ENCODE measurements around the gene GRM1.

The GRM1 gene

GRCh38 chr6:146100776-146101175 lies 71.9 kb downstream of the GRM1 start:
- no peak for DNase-seq (ENCODE audit: low spot score)

- DNase-seq (ENCODE audit: low spot score) = no peak
These were observed 74.7 kb downstream of the GRM1 start for GRCh38 chr6:146103416-146104072.

DNA sequence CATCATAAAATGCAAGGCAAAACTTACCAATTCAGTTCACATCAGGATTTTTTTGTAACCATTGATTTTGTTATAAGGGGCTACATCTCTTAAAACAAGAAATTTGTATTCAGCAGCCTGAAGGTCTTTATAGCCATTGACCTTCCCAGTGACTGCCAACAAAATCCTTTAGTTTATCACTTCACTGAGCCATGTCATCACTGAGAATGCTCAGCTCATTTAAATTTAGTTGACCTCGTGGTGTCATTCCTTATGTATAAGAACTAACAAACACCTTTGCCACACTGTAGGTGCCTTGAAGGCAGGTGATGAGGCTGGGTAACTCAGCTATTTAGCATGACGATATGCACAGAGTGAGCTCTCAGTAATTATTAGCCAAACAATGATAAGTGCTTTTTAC lies 77.7 kb downstream of the GRM1 start:
- DNase-seq (ENCODE audit: low spot score) = no peak

DNA sequence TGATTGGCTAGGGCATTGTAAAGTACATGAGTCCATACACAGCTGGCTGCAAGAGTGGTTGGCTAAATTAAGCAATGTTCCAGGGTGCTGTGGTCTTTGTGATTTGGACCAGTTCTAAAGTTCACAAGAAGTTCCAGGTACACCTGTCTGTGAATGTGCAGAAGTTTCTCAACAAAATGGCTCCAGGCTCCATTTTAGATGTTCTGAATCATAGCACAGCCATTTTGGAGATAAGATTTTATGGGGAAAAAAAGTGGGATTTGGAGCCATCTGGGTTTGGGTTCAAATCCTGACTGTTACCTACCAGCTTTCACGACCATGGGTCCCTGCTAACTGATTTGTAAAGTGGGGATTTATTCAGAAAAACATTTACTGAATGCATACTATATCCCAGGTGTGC lies 82.1 kb downstream of the GRM1 start:
- DNase-seq (ENCODE audit: low spot score) = no peak

DNA sequence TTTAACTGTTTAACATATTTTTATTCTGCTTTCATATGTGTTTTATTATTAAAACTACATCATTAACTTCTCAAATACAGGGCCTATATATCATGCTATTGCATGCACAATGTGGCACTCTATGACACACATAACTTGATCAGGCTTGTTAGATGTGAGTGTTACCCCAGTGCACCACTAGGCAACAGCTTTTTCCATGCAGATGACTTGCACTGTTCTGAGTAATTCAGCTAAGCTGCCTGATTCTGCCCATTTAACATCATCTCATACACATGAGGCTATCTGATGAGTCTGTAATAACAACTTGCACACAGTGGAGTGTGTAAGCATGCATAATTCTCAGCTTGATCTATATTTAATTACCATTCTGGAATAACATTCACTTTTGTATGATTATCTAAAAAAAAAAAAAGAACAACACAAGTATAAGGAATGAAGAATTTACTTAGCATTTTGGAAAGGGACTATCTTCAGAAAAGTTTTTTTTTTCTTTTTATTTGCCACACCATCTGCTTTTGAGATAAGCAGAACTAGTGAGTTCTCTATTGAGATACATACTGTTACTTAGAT lies 83.1 kb downstream of the GRM1 start:
- DNase-seq (ENCODE audit: low spot score) = no peak

- no peak for DNase-seq (ENCODE audit: low spot score)
These were observed 84.3 kb downstream of the GRM1 start for GRCh38 chr6:146113084-146113623.

DNA sequence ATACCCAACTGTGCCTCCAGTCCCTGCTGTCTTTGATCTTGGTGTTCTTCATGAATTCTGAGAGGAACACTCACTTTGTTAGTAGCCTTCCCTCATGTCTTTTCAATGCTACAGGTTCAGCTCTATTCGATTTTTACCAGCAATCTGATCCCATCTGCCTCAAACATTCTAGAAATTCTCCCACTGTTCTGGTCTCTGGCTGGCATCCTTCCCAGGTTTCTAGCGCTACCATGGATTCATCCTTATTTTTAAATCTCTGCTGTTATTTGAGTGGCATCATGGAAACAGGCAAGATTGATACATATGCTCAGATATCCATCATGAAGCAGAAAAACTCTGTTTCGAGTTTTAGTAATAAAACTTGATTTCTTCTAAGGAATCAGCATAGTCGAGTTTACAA lies 94.8 kb downstream of the GRM1 start:
- no peak for DNase-seq (ENCODE audit: low spot score)

- DNase-seq (ENCODE audit: low spot score) = no peak
These were observed 98.8 kb downstream of the GRM1 start for GRCh38 chr6:146127447-146128215.

- no peak for DNase-seq (ENCODE audit: low spot score)
These were observed 105.0 kb downstream of the GRM1 start for GRCh38 chr6:146133866-146134265.

- DNase-seq (ENCODE audit: low spot score) = no peak
These were observed 106.3 kb downstream of the GRM1 start for GRCh38 chr6:146135167-146135566.

DNA sequence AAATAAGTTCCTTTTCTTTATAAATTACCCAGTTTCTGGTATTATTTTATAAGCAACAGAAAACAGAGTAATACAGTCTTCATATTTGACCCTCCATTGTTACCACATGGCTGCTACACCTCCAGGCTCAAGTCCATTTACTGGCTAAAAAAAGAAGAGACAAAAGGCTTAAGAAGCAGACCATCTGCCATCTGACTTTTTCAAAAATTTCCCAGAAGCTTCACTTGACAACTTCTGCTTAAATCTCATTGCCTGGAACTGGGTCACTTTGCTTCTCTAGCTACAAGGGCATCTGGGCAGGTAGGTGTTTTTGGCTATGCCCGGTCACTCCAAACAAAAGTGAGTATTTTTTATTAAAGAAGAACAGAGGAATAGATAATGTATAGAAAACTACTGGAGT lies 118.0 kb downstream of the GRM1 start:
- DNase-seq (ENCODE audit: low spot score) = no peak

- no peak for DNase-seq (ENCODE audit: low spot score)
These were observed 120.9 kb downstream of the GRM1 start for GRCh38 chr6:146149770-146150169.

GRCh38 chr6:146153040-146153758 lies 124.3 kb downstream of the GRM1 start:
- DNase-seq (ENCODE audit: low spot score) = no peak

- DNase-seq (ENCODE audit: low spot score) = no peak
These were observed 125.3 kb downstream of the GRM1 start for GRCh38 chr6:146154197-146154596.

GRCh38 chr6:146161664-146162063 lies 132.8 kb downstream of the GRM1 start:
- DNase-seq (ENCODE audit: low spot score) = no peak

DNA sequence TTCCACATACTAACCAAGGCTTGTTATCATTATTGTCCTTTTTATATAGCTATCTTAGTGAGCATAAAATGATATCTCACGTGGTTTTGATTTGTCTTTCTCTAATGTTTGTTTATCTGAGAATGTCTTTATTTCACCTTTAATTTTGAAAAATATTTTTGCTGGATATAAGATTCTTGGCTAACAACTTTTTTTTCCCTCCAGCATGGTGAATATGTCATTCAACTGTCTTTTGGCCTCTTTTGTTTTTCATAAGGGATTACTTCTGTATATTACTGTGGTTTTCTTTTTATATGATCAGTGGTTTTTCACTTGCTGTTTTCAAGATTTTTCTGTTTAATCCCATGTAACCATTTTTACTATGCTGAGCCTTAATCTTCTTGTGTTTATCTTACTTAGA lies 141.0 kb downstream of the GRM1 start:
- no peak for DNase-seq (ENCODE audit: low spot score)

DNA sequence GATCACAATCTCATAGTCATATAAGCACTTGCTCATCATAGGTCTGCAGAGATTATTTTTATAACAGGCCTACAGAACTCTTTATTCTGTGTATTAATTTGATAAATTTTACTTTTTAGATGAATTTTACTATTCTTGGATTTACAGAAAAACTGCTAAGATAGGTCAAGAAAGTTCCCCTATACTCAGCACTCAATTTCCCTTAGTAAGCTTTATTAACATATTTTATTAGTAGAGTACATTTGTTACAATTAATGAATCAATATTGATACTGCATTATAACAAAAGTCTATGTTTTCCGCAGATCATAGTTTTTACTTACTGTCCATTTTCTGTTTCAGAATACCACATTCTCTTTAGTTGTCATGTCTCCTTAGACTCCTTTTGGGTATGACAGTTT lies 148.9 kb downstream of the GRM1 start:
- no peak for DNase-seq (ENCODE audit: low spot score)

DNA sequence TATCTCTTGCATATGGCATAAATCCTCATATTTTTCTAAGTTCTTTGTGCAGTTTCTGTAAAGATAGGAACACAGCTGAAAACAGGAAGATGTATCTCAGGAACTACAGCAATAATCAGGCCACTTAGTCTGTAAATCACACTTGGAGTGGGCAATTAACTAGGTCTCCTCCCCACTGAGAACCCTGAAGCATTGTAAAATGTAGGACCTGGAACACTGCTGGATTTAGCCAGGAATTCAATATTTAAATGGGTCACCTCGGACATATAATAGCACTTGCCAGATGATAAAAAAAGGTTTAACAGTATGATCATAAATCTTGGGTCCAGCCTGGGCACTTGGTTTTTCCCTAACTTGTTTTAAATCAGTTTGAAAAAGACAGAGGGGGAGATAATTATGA lies 155.0 kb downstream of the GRM1 start:
- no peak for DNase-seq (ENCODE audit: low spot score)

DNA sequence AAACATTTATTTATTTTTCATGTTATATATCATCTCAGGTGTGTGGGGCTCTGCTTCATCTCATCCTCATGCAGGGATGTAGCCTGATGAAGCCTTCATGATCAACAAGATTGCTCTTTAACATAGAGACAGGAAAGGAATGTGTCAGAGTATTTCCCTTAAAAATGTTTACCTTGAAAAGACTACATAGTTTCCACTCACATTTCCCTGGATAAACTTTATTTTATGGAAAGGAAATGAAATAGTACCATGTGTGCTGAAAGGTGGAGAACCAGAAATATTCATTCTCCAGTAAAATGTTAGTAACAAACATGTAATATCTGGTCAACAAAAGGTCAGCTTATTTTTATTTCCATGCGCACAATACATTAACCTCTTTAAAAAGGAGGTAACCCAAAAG lies 155.8 kb downstream of the GRM1 start:
- no peak for DNase-seq (ENCODE audit: low spot score)

GRCh38 chr6:146189131-146189530 lies 160.3 kb downstream of the GRM1 start:
- no peak for DNase-seq (ENCODE audit: low spot score)

- DNase-seq (ENCODE audit: low spot score) = no peak
These were observed 161.7 kb downstream of the GRM1 start for GRCh38 chr6:146190581-146190980.

- DNase-seq (ENCODE audit: low spot score) = no peak
These were observed 162.3 kb downstream of the GRM1 start for GRCh38 chr6:146191166-146191565.

DNA sequence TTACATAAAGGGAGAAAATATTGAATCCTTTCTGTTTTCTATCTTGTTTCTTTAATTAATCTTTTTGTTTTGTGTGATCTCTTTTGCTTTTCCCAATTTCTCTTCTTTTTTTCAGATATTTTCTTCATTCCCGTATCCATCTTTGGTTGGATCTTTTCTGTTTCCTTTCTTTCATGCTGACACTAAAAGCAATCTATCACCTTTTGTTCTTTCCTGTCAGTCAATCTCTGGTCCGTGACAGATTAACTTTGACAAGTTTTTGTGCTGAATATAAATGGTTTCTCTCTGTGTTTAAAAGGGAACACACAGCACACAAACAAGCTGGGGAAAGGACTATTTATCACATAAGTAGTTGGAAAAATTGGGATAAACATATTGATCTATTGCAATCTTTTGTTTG lies 162.8 kb downstream of the GRM1 start:
- DNase-seq (ENCODE audit: low spot score) = no peak

Data from germinal center (tissue), 1 donor.